Measurements from ENCODE around the gene TBR1. TPM values are rescaled to one million over a fixed set of nuclear protein-coding genes. Genes with fewer than 3 reads are reported as not detected.

The TBR1 gene
- total and polyA plus RNA-seq, 10 of the 15 experiments (the other 5 are each of a cell fraction or from before 2014, with no cell fraction given) = 0.01 TPM; not detected in 9

DNA sequence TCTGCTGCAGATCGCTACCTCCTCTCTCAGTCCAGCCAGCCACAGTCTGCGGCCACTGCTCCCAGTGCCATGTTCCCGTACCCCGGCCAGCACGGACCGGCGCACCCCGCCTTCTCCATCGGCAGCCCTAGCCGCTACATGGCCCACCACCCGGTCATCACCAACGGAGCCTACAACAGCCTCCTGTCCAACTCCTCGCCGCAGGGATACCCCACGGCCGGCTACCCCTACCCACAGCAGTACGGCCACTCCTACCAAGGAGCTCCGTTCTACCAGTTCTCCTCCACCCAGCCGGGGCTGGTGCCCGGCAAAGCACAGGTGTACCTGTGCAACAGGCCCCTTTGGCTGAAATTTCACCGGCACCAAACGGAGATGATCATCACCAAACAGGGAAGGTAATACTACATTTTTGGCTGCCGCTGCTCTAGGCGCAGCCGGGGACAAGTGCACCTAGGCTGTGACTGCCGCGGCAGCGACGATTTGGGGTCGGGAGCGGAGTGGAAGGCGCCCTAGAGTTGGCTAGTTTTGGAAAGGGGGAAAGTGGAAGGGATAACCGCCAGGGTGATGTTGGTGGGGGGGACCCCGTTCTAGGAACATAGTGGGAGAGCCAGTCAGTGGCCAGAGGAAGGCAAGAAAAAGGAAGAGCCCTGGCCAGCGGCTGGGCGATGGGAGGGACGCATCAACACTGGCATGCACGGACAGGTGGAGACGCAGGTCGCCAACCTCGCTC is 776 bp downstream of the TBR1 start:
- Histone ChIP-seq H2AFZ (ENCODE audit: control insufficient read depth, low read depth, low read length) (no peak overlapping the region), H3K9me3 (replicated peaks; ENCODE audit: control insufficient read depth, insufficient read depth, low read length) (no peaks in the 10 kb centered on the region; the same call in 2 of the 3 replicates), H3K79me2 (ENCODE audit: control insufficient read depth, insufficient read depth, low read length) (no peaks in the 10 kb centered on the region), H3K27me3 (replicated peaks in 1 of 2; ENCODE audit: control insufficient read depth in 2 of 2, insufficient read depth in 2 of 2, low read length in 1 of 2) (peaks cover 23 to 44% of the 10 kb centered on the region in 2 experiments), H3K4me1 (ENCODE audit: control insufficient read depth, insufficient read depth, low read length) (peaks cover 5% of the 10 kb centered on the region; the same call in 1 of the 2 replicates), H4K20me1 (ENCODE audit: control insufficient read depth, insufficient read depth) (no peaks in the 10 kb centered on the region), H3K9ac (ENCODE audit: control insufficient read depth, insufficient read depth, low read length) (no peak overlapping the region), H3K36me3 (ENCODE audit: control insufficient read depth in 2 of 2, insufficient read depth in 2 of 2, low read length in 1 of 2) (no peaks in the 10 kb centered on the region), H3K4me3 (no peak overlapping the region), H3K4me2 (ENCODE audit: control insufficient read depth, insufficient read depth) (peak overlapping the region; percentile 25; the same call in 1 of the 2 replicates), H3K27ac (ENCODE audit: control insufficient read depth, insufficient read depth) (no peak overlapping the region)
- ChIA-PET RAD21 (ENCODE audit: unreplicated experiment) (no interaction called here), CTCF (interaction anchor here (0.9 kb wide), 1 partner anchor 19 kb away, joined by 3 read pairs; no protein-coding TSS in a partner anchor), POLR2A (no interaction called here), SMC1A (ENCODE audit: uncharacterized antibody, unreplicated experiment) (no interaction called here)
- intact Hi-C loops (cut with micrococcal nuclease; ENCODE audit: unreplicated experiment) = no loop called here
- BruUV-seq (replicated peaks) = no TSS peak
- no peak for DNase-seq (ENCODE audit: low read depth, low spot score)
- 39% methylated on average over 41 of the region's 41 CpGs for WGBS (ENCODE audit: insufficient coverage, insufficient replicate concordance, low lambda C conversion rate, missing lambda C conversion rate)
- TF ChIP-seq EZH2 (IDR thresholded peaks at IDR 0.05; ENCODE audit: borderline replicate concordance, control insufficient read depth, low read depth, low read length) (peak; percentile 54; the same call in 1 of the 2 replicates), POU2F2 (IDR thresholded peaks at IDR 0.05; ENCODE audit: borderline replicate concordance, low read depth, low read length) (no peak), SUZ12 (IDR thresholded peaks at IDR 0.05; ENCODE audit: unreplicated experiment) (peak; percentile 72)
- ATAC-seq = peak; percentile 28
- no peak for FAIRE-seq
- in situ Hi-C loops (cut with MboI) = no loop called here

GRCh38 chr2:161417438-161418274 is 1.6 kb downstream of the TBR1 start:
- peaks cover 23 to 49% of the 10 kb centered on the region in 2 experiments for H3K27me3 ChIP-seq (replicated peaks in 1 of 2; ENCODE audit: control insufficient read depth in 2 of 2, insufficient read depth in 2 of 2, low read length in 1 of 2)
- H3K9ac ChIP-seq (ENCODE audit: control insufficient read depth, insufficient read depth, low read length) = no peak overlapping the region
- ChIA-PET SMC1A (ENCODE audit: uncharacterized antibody, unreplicated experiment) (no interaction called here), POLR2A (no interaction called here), CTCF (no interaction called here), RAD21 (ENCODE audit: unreplicated experiment) (no interaction called here)
- no peak for TF ChIP-seq MYB (IDR thresholded peaks at IDR 0.05; ENCODE audit: borderline replicate concordance, low read depth, low read length)
- H3K27ac ChIP-seq (ENCODE audit: control insufficient read depth, insufficient read depth) = no peak overlapping the region
- no peaks in the 10 kb centered on the region; the same call in 2 of the 3 replicates for H3K9me3 ChIP-seq (replicated peaks; ENCODE audit: control insufficient read depth, insufficient read depth, low read length)
- intact Hi-C loops (cut with micrococcal nuclease; ENCODE audit: unreplicated experiment) (no loop called here), in situ Hi-C loops (cut with MboI) (no loop called here)
- no peak overlapping the region for H3K4me3 ChIP-seq
- H4K20me1 ChIP-seq (ENCODE audit: control insufficient read depth, insufficient read depth) = no peaks in the 10 kb centered on the region
- H3K4me2 ChIP-seq (ENCODE audit: control insufficient read depth, insufficient read depth) = no peak overlapping the region
- no peaks in the 10 kb centered on the region for H3K79me2 ChIP-seq (ENCODE audit: control insufficient read depth, insufficient read depth, low read length)
- peaks cover 5% of the 10 kb centered on the region; the same call in 1 of the 2 replicates for H3K4me1 ChIP-seq (ENCODE audit: control insufficient read depth, insufficient read depth, low read length)
- no peaks in the 10 kb centered on the region for H3K36me3 ChIP-seq (ENCODE audit: control insufficient read depth in 2 of 2, insufficient read depth in 2 of 2, low read length in 1 of 2)
- BruUV-seq (replicated peaks) = no TSS peak
- ATAC-seq = no peak
- FAIRE-seq = no peak
- 55% methylated on average over 20 of the region's 21 CpGs for WGBS (ENCODE audit: insufficient coverage, insufficient replicate concordance, low lambda C conversion rate, missing lambda C conversion rate)
- no peak overlapping the region for H2AFZ ChIP-seq (ENCODE audit: control insufficient read depth, low read depth, low read length)
- DNase-seq (ENCODE audit: low read depth, low spot score) = no peak

Measured in GM12878 (cell line).